NCI-H774 (cell line): ENCODE measurements around the gene ETFB.
"Not testable (repeated sequence)": the region's sequence is repeated elsewhere in the genome, so short reads cannot be mapped to it uniquely, and the experiment has no call there.

ENCODE experiments used
- DNase-seq: peaks from one replicate; lab custom pipeline; 2025; lab: John Stamatoyannopoulos, UW

Gene ETFB

DNA sequence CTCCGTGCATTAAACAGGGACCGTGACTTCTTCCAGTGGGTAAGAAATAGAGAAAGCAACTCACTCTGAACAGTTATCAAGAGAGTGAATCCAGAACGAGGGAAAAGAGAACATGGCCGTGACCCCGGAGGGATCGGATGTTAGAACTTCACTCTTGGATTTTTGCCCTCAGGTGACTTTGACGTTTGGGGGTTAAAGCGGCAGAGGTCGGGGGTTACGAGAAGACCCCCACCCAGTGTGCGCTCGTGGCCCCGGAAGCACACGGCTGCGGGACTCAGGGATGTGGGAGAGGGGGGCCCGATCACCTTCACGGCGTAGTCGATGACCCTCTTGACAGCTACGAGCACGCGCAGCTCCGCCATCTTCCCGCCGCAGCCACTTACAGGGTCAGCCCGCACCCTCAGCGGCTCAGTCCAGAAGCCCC lies at the start of gene ETFB:
TSS of gene ETFB (minus strand) at position 424 of the 424 bp plus-strand sequence. CDS start at position 362, 62 bp downstream.
- DNase-seq, result no peak

GRCh38 chr19:51415187-51415586 lies 49.0 kb upstream of the ETFB start:
- no peak for DNase-seq

DNA sequence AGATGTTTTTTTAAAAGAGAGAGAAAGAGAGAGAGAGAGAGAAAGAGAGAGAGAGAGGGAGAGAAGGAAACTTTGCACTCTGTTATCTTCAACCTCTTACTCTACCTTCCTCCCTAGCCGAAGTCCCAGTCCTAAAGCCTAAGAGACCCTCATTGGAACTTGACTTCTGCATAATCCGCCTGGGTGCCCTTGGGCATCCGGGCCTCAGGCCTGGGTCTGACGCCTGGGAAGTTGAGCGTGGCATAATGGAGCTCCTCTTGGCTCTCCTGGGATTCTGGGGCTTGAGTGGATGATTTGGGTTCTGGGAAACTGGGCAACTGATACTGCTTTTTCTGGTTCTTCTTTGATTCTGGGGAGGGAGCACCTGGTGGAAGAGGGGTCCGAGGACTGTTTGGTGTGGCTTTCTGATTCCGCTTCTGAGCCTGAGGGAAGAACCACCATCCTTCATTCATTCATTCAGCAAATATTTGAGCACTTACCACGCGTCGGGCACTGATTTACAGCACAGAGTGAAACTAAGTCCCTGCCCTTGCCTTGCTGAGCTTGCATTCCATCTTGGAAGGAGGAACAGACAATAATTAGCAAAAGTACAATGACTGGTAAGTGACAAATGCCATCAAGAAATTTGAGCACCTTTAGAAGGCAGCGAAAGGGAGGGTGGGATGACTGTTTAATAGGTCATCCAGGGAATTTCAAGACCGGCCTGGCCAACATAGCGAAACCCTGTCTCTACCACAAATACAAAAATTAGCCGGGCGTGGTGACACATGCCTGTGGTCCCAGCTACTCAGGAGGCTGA lies 45.0 kb upstream of the ETFB start:
- DNase-seq, result no peak

DNA sequence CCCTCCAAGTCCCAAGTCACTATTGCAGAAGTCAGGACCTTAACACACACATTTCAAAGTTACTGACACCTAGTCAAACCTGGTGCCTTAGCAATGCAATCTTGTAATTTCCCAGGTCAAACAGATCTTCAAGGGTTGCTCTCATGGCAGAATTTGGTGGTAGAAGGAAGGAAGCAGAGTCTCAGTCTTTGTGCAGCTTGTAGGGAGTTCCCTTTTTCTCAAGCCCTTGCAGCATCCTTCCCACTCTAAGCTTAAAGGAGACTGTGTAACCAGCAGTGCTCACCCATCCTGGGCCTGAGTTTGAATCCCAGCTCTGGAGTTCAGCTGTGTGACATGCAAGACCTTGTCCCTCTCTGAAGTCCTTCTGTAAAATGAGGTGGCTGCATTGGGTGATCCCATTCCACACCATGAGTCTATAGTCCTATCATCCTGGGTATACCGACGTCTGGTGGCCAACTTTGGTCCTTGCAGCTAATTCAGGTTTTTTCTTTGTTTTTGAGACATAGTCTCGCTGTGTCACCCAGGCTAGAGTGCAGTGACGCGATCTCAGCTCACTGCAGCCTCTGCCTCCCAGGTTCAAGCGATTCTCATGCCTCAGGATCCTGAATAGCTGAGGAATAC lies 41.4 kb upstream of the ETFB start:
- no peak for DNase-seq

DNA sequence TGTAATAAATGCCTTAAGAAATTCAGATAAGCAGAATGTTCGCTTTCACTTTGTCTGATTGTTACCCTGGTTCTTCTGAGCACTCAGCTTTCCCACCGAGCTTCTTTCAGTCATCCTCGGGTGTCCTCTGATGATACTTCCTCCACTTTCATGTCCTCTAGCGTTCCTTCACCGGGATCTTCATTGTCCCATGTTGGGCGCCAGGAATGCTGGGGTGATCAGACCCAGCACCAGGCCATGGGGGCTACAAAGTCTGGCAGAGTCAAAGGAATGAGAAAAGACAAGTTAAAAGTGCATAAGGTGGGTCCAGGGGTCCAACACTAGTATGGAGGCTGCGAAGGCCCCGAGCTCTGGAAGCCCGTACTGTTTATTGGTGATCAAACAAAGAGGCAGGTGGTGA lies 35.9 kb upstream of the ETFB start:
- DNase-seq, result no peak

DNA sequence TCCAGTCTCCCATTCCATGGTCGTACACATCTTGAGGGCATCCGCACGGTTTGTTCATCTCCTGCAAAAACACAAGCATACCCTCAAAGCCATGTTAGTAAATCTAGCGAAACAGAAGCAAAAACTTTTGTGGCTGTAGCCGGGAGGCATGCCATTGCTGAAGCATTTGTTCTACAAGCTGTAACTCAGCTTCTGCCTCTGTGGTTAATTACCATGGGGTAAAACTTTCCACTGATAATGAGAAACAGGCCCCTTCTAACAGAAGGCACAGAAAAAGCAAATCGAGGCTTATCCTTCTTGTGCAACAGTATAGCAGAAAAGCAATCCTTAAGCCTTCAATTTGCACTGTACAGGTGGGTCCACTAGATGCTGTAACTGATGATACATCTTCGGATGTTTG lies 33.7 kb upstream of the ETFB start:
- not testable (repeated sequence) for DNase-seq

GRCh38 chr19:51399231-51399630 lies 33.0 kb upstream of the ETFB start:
- DNase-seq, result no peak

DNA sequence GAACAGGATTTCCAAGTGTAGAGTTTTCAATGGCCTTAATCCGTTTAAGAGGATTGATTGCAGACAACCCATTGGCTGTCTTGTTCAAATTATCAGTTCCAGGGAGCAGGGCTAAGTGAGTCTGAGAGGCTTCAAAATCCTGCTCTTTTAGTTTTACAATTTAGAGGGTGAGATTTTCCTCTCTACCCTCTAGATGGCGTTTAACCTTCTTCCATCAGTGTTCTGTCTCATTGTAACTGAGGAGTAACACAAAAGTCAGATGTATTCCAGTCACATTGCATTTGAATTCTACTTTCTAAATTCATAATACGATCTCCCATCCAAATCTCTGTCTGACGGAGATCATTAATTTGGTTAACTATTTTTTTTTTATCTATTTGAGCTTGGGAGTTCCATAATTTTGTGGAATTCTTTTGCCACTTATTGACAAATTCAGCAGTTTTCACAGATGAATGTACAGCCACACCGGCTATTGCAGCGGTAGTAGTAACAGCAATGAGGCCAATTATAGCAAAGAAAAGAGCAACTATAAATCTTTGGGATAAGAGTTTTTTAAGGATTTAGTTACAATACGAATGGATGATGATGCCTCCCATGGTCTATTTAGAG lies 32.0 kb upstream of the ETFB start:
- DNase-seq, result peak; percentile 1

DNA sequence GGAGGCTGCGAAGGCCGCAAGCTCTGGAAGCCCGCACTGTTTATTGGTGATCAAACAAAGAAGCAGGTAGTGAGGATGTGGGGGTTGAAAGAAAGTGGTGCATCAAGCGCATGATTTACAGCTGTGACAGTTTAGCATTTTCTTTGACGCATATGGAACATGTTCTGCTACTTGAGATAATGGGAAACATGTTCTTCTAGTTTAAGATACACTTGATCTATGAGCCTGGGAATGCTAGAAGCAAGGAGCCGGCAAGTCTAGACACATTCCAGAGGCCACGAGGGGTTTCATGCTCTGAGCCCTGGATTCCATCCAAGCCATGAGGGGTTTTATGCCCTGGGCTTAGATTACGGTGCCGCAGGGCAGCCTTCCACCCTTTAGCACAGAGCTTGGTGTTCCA lies 31.3 kb upstream of the ETFB start:
- not testable (repeated sequence) for DNase-seq

DNA sequence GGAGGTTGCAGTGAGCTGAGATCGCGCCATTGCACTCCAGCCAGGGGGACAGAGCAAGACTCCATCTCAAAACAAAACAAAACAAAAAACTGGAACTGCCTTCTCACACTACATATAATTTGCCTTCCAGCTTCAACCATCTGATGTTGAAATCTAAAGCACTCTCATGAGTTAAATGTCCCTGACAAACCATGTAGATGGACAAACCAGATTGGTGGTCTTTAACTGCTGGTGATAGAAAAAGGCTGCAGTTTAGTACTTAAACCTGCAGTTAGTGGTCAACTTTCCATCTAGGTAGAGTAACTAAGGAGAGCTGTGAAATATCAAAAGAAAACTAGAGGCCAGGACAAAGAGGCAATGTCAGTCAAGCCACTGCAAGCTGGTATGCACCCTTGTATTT lies 30.0 kb upstream of the ETFB start:
- no peak for DNase-seq

GRCh38 chr19:51394050-51394836 lies 28.1 kb upstream of the ETFB start:
- peak; percentile 92 for DNase-seq

- no peak for DNase-seq
These were observed 26.5 kb upstream of the ETFB start for GRCh38 chr19:51392701-51393100.

DNA sequence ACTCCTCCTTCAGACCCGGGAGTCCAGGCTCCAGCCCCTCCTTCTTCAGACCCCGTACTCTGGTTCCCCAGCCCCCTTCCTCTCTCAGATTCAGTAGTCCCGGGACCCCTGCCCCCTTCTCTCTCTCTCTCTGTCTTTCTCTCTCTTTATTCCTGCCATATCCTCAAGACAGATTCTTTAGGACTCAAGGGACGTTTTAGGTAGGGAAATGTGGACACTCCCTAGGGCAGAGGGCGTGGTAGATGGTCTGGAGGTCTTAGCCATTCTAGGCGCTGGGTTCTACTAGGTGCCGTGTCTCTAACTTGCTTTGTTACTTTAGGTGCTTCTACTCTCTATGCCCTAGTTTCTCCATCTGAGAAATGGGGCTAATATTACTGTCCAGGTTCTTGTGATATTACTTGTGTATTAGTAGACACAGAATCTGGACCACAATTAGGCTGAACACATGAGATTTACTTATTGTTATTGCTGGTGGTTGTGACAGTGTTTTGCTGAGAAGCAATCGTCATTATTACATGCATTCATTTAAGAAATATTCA lies 25.0 kb upstream of the ETFB start:
- DNase-seq, result no peak

DNA sequence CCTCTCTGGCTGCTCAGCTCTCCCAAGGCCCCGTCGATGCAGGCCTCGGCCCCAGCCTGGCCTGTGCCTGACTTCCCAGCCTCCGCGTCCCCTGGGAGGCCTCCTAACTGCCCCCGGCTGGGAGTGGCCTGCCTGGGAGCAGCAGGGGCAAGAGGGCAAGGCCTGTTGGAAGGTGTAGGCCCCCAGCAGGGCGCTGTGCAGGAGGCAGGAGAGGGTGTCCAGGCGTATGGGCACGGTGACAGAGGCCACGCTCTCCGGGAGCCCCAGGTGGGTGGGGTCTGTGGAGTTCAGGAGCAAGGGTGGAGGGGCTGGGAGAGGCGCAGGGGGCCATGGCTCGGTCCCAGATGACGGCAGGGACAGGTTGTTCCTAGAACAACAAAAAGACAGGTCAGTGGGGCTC lies 23.0 kb upstream of the ETFB start:
- DNase-seq, result no peak

- DNase-seq, result no peak
These were observed 21.8 kb upstream of the ETFB start, which contains the start of gene LIM2 for GRCh38 chr19:51387924-51388389. Gene LIM2, minus strand, starts transcription at chr19:51387974. Its CDS starts 531 bp downstream, at chr19:51387443.

DNA sequence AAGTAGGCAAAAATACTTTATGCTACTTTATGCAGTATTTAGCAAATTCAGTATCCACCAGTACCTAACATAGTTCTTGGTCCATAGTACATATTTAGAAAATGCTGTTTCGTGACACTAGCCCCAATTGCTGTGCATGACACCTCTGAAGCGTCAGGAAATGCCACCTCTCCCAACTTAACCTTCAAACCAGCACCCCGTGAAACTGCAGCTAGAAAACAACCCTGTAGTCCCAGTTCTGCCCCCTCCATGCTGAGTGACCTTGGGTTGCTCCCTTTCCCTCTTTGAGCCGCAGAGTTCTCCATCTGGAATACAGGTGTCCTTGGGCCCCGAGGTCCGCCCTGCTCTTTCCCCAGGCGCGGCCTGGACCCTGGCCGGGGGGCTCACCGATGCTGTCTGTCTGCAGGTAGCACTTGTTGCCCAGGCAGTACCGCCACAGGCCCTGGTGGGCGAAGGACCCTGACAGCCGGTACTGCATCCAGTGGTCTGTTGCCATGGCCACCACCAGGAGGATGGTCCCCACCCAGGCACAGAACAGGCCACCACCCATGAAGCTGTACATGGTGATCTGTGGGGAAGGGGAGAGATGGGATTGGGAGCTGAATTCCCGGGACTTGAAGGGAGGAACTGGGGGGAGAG lies 20.8 kb upstream of the ETFB start:
- DNase-seq, result no peak

GRCh38 chr19:51382004-51382403 lies 15.8 kb upstream of the ETFB start:
- no peak for DNase-seq

GRCh38 chr19:51380379-51380778 lies 14.2 kb upstream of the ETFB start:
- no peak for DNase-seq

- DNase-seq, result no peak
These were observed 11.2 kb upstream of the ETFB start for GRCh38 chr19:51377422-51377821.

DNA sequence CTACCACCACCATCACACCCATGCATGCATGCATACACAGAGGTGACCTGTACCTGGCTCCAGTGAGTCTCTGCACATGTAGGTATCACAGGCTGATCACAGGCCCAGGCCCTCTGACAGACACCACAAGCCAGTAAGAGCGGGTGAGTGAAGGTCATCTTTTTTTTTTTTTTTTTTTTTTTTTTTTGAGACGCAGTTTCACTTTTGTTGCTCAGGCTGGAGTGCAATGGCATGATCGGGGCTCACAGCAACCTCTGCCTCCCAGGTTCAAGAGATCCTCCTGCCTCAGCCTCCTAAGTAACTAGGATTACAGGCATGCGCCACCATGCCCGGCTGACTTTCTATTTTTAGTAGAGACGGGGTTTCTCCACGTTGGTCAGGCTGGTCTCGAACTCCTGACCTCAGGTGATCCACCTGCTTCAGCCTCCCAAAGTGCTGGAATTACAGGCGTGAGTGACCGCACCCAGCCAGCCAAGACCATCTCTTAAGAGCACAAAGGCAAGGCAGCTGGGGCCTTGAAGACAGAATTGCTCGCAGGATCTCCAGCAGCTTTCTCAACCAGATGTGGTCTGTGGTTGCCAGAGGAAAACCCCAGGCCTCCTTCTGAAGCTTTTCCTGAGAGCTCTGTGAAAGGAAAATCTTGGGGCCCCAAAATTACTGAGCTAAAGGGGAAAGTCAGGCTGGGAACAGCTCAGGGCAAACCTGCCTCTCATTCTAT lies 9.5 kb upstream of the ETFB start:
- DNase-seq, result no peak
